MM.1S (cell line): ENCODE measurements around the gene OVOL1.
"Not testable (repeated sequence)": the region's sequence is repeated elsewhere in the genome, so short reads cannot be mapped to it uniquely, and the experiment has no call there.

Experiments used
- DNase-seq: peaks from one replicate; pipeline ENCODE4 v3.0.0-alpha.2; 2015
- H2AFZ ChIP-seq: fragments of 300-600 bp; sonication (generic); 2 replicates; pipeline ENCODE4 v1.6.0; 2016; ENCODE audit warnings: antibody characterized with exemption, low read length
- H3F3A ChIP-seq: fragments of 300-600 bp; sonication (generic); 2 replicates; pipeline ENCODE4 v1.6.1; 2016; ENCODE audit warnings: mild to moderate bottlenecking, antibody characterized with exemption, low read length, moderate library complexity, mixed read lengths; ENCODE audit not compliant: insufficient read depth
- H3K27ac ChIP-seq: fragments of 300-600 bp; sonication (generic); 2 replicates; pipeline ENCODE4 v1.5.1; 2016; ENCODE audit warnings: mild to moderate bottlenecking, low read length
- H3K27me3 ChIP-seq: fragments of 300-600 bp; sonication (generic); replicated peaks from 2 replicates; pipeline ENCODE4 v1.6.0; 2016; ENCODE audit warnings: low read length; ENCODE audit not compliant: insufficient read depth
- H3K36me3 ChIP-seq: fragments of 300-600 bp; sonication (generic); replicated peaks from 2 replicates; pipeline ENCODE4 v1.6.1; 2016; ENCODE audit warnings: mild to moderate bottlenecking, low read length, mixed read lengths; ENCODE audit not compliant: insufficient read depth
- H3K4me1 ChIP-seq: fragments of 300-600 bp; sonication (generic); 2 replicates; pipeline ENCODE4 v1.6.1; 2016; ENCODE audit warnings: low read length, mixed read lengths
- H3K4me2 ChIP-seq: fragments of 300-600 bp; sonication (generic); 2 replicates; pipeline ENCODE4 v1.6.0; 2016; ENCODE audit warnings: low read depth, low read length
- H3K4me3 ChIP-seq: fragments of 300-600 bp; sonication (generic); 2 replicates; pipeline ENCODE4 v1.5.1; 2016; ENCODE audit warnings: low read length, mixed read lengths
- H3K79me2 ChIP-seq: fragments of 300-600 bp; sonication (generic); 2 replicates; pipeline ENCODE4 v1.6.1; 2016; ENCODE audit warnings: mixed run types, low read length, mixed read lengths
- H3K9ac ChIP-seq: fragments of 300-600 bp; sonication (generic); 2 replicates; pipeline ENCODE4 v1.6.1; 2016; ENCODE audit warnings: low read length, mixed read lengths
- H3K9me2 ChIP-seq: fragments of 300-600 bp; sonication (generic); replicated peaks from 2 replicates; pipeline ENCODE4 v1.6.1; 2016; ENCODE audit warnings: mild to moderate bottlenecking, low read length, mixed read lengths; ENCODE audit not compliant: insufficient read depth
- H3K9me3 ChIP-seq: fragments of 300-600 bp; sonication (generic); replicated peaks from 2 replicates; pipeline ENCODE4 v1.6.1; 2016; ENCODE audit warnings: mild to moderate bottlenecking, low read length, mixed read lengths; ENCODE audit not compliant: insufficient read depth
- H4K20me1 ChIP-seq: fragments of 300-600 bp; sonication (generic); 2 replicates; pipeline ENCODE4 v1.6.1; 2016; ENCODE audit warnings: mild to moderate bottlenecking, low read length, moderate library complexity, mixed read lengths; ENCODE audit not compliant: insufficient read depth
- EZH2 ChIP-seq: fragments of 300-600 bp; sonication (generic); optimal IDR thresholded peaks from 2 replicates; pipeline ENCODE3; 2017; ENCODE audit warnings: low read depth, mild to moderate bottlenecking, antibody characterized with exemption, low read length, mixed read lengths
- EZH2phosphoT487 ChIP-seq: fragments of 300-600 bp; sonication (generic); IDR thresholded peaks from 2 replicates; pipeline ENCODE4 v1.6.1; 2018; ENCODE audit warnings: antibody characterized with exemption, low read length
- TF ChIP-seq, protein P1 (sequence below): fragments of 300-600 bp; sonication (generic); IDR thresholded peaks from 2 replicates; pipeline ENCODE4 v1.5.1; 2016; ENCODE audit warnings: antibody characterized with exemption, low read length, mixed read lengths

The OVOL1 gene

DNA sequence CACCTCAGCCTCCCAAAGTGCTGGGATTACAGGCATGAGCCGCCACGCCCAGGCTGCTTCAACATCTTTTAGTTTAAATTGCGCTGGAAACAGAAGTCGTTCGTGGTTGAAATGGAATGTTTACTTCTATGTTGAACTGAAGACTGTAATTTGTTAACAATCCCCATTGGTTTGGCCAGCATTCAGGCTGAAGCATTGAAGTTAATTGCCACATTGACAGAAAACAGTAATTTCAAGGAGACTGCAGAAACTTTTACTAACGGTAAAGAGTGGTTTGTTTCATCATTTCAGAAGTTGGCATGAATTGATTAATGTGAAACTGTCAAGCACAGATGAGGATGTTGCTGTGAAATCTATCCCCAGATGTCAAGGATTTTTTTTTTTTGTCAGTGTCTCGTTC lies 20.3 kb upstream of the OVOL1 start:
- Histone ChIP-seq H3K4me3 (no peak overlapping the region), H3K27me3 (no peaks in the 10 kb centered on the region), H3F3A (no peaks in the 10 kb centered on the region), H2AFZ (no peak overlapping the region), H3K9me2 (no peaks in the 10 kb centered on the region), H3K4me2 (no peak overlapping the region), H3K27ac (no peak overlapping the region), H3K9me3 (no peaks in the 10 kb centered on the region), H3K9ac (no peak overlapping the region), H3K36me3 (no peaks in the 10 kb centered on the region), H4K20me1 (no peaks in the 10 kb centered on the region), H3K4me1 (no peaks in the 10 kb centered on the region), H3K79me2 (no peaks in the 10 kb centered on the region)
- no peak for DNase-seq
- TF ChIP-seq EZH2phosphoT487 (no peak), EZH2 (no peak)
- TF ChIP-seq, protein P1, sequence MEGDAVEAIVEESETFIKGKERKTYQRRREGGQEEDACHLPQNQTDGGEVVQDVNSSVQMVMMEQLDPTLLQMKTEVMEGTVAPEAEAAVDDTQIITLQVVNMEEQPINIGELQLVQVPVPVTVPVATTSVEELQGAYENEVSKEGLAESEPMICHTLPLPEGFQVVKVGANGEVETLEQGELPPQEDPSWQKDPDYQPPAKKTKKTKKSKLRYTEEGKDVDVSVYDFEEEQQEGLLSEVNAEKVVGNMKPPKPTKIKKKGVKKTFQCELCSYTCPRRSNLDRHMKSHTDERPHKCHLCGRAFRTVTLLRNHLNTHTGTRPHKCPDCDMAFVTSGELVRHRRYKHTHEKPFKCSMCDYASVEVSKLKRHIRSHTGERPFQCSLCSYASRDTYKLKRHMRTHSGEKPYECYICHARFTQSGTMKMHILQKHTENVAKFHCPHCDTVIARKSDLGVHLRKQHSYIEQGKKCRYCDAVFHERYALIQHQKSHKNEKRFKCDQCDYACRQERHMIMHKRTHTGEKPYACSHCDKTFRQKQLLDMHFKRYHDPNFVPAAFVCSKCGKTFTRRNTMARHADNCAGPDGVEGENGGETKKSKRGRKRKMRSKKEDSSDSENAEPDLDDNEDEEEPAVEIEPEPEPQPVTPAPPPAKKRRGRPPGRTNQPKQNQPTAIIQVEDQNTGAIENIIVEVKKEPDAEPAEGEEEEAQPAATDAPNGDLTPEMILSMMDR = no peak

DNA sequence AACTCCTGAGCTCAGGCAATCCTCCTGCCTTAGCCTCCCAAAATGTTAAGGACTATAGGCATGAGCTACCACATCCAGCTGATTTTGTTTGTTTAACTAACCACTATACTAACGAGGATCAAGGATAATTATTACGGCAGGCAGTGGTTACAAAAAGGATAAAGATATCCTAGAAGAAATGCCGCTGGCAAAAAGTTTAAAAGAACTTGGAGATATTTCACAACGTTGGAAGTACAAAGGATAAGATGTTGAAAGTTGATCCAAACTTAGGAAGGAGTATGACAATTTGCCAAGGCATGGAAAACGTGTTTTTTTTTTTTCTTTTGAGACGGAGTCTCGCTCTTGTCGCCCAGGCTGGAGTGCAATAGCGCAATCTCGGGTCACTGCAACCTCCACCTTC lies 19.5 kb upstream of the OVOL1 start:
- no peak for DNase-seq
- no peaks in the 10 kb centered on the region for H3K79me2 ChIP-seq
- H3K9me3 ChIP-seq = no peaks in the 10 kb centered on the region
- H3K27ac ChIP-seq = no peak overlapping the region
- no peak for TF ChIP-seq EZH2phosphoT487
- TF ChIP-seq, protein P1 = no peak
- TF ChIP-seq EZH2 = no peak
- H3K4me2 ChIP-seq = no peak overlapping the region
- no peaks in the 10 kb centered on the region for H3F3A ChIP-seq
- H2AFZ ChIP-seq = no peak overlapping the region
- no peaks in the 10 kb centered on the region for H3K27me3 ChIP-seq
- H3K4me1 ChIP-seq = no peaks in the 10 kb centered on the region
- H3K9ac ChIP-seq = no peak overlapping the region
- no peaks in the 10 kb centered on the region for H4K20me1 ChIP-seq
- no peak overlapping the region for H3K4me3 ChIP-seq
- no peaks in the 10 kb centered on the region for H3K36me3 ChIP-seq
- no peaks in the 10 kb centered on the region for H3K9me2 ChIP-seq

DNA sequence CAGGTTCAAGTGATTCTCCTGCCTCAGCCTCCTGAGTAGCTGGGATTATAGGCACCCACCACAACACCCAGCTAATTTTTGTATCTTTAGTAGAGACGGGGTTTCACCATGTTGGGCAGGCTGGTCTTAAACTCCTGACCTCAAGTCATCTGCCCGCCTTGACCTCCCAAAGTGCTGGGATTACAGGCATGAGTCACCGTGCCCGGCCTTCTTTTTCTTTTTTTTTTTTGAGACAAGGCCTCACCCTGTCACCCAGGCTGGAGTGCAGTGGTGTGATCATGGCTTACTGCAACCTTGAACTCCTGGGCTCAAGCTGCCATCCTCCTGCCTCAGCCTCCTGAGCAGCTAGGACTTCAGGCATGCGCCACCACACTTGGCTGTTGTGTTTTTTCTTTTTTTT lies 19.1 kb upstream of the OVOL1 start:
- H3K9me3 ChIP-seq, DNase-seq, H3K9me2 ChIP-seq, H3K4me1 ChIP-seq, H3K9ac ChIP-seq, H3K79me2 ChIP-seq, H3K36me3 ChIP-seq, H3K27ac ChIP-seq, H3K4me2 ChIP-seq, H3F3A ChIP-seq, H3K4me3 ChIP-seq, H3K27me3 ChIP-seq, H4K20me1 ChIP-seq, H2AFZ ChIP-seq: not testable (repeated sequence)

DNA sequence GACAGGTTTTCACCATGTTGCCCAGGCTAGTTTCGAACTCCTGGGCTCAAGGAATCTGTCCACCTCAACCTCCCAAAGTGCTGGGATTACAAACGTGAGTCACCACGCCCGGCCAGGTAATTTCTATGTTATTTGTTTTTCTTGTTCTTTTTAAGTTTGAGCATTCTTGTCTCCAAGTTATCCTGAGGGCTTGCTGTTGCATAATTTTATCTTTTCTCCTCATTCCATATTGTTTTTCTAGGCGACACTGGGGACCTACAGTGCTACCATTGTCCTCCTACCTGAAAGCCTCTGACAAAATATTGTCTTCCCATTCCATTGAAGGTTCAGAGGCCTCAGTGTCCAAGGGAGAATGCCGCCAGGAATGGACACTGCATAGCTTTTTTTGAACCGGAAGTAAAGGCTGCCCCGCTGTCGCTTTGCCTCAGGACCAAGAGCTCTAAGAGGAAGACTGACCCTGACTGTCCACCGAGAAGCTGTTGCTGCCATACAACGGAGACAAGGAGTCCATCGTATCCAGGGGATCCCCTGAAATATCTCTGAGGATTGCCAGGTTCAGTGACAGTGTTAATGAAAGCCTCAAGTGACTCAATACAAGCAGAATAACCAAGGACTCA lies 15.8 kb upstream of the OVOL1 start:
- Histone ChIP-seq H3K9me2 (no peaks in the 10 kb centered on the region), H3K4me2 (no peak overlapping the region)
- no peak for TF ChIP-seq EZH2phosphoT487
- TF ChIP-seq, protein P1 = no peak
- TF ChIP-seq EZH2 = no peak

More for the DNA sequence above, 15.8 kb upstream of the OVOL1 start:
- Histone ChIP-seq H3K4me3 (no peak overlapping the region), H3K9ac (no peak overlapping the region), H3K27ac (no peak overlapping the region), H3F3A (no peaks in the 10 kb centered on the region), H3K4me1 (no peaks in the 10 kb centered on the region), H3K79me2 (no peaks in the 10 kb centered on the region), H3K9me3 (no peaks in the 10 kb centered on the region), H2AFZ (no peak overlapping the region), H3K27me3 (no peaks in the 10 kb centered on the region), H3K36me3 (no peaks in the 10 kb centered on the region), H4K20me1 (no peaks in the 10 kb centered on the region)
- DNase-seq = no peak
